SK-N-SH treated with all-trans-retinoic acid at 6 μM for 48 hours (cell line): Measurements from ENCODE around the gene EEFSEC.

Source experiments
- ARNTL ChIP-seq: fragments of 450-650 bp; formaldehyde crosslinking; IDR thresholded peaks from 2 replicates; pipeline ENCODE4 v1.5.0; 2020; ENCODE audit warnings: low read depth, mild to moderate bottlenecking, moderate library complexity, borderline replicate concordance
- OSR1 ChIP-seq: fragments of 250-450 bp; sonication (Bioruptor Pico); IDR thresholded peaks from 2 replicates; pipeline ENCODE4 v1.8.0; 2022; ENCODE audit warnings: moderate library complexity, mild to moderate bottlenecking, inconsistent platforms
- PATZ1 ChIP-seq: fragments of 250-450 bp; sonication (Bioruptor Pico); IDR thresholded peaks from 2 replicates; pipeline ENCODE4 v1.8.0; 2020; ENCODE audit warnings: mild to moderate bottlenecking, moderate library complexity, borderline replicate concordance
- SNAI2 ChIP-seq: fragments of 250-450 bp; sonication (Bioruptor Pico); IDR thresholded peaks from 2 replicates; pipeline ENCODE4 v1.5.0; 2020; ENCODE audit warnings: mild to moderate bottlenecking, moderate library complexity
- ZFP3 ChIP-seq: fragments of 250-450 bp; sonication (Bioruptor Pico); IDR thresholded peaks from 2 replicates; pipeline ENCODE4 v1.5.0; 2020; ENCODE audit warnings: mild to moderate bottlenecking, moderate library complexity

DNA sequence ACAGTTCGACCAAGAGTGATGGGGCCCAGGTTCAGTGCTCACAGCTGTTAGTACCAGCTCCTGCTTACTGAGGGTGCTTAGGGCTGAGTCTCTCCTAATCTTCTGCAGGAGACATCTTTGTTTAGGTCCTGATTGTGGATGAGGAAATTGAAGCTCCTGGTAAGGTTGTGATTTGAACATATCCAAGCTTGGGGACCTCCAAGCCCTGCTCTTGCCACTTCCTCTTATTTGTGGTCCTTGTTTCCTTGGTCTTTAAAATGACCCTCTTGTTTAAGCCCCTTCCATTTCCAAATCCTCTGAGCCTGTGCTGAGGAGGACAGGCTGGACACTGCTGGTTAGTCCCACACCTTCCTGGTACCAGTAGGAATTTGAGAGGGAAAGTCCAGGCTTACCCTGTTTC is 87.0 kb downstream of the EEFSEC start:
- TF ChIP-seq PATZ1 (no peak), OSR1 (CRISPR knock-in tag) (no peak), ZFP3 (CRISPR knock-in tag) (no peak), ARNTL (CRISPR knock-in tag) (no peak), SNAI2 (CRISPR knock-in tag) (no peak)
